ENCODE measurements around the gene PREB.

Gene PREB

GRCh38 chr2:27091746-27092695, 42.4 kb downstream of the PREB start:
- Histone ChIP-seq H3K36me3 (ENCODE audit: insufficient read depth, low read length) (no peaks in the 10 kb centered on the region), H3K4me1 (ENCODE audit: insufficient read depth, low read length) (peaks cover 18% of the 10 kb centered on the region), H3K27ac (ENCODE audit: low read depth, low read length) (no peak overlapping the region), H3K9ac (ENCODE audit: low read length) (no peak overlapping the region), H3K4me3 (ENCODE audit: low read depth in 1 of 2, low read length in 2 of 2) (no peak overlapping the region), H3K27me3 (ENCODE audit: control insufficient read depth in 1 of 2, insufficient read depth in 2 of 2, low read length in 2 of 2) (no peaks in the 10 kb centered on the region), H3K9me3 (ENCODE audit: low read length) (no peaks in the 10 kb centered on the region)

GRCh38 chr2:27089111-27089954, 45.1 kb downstream of the PREB start:
- H3K9ac ChIP-seq (ENCODE audit: low read length), result no peak overlapping the region
- H3K4me1 ChIP-seq (ENCODE audit: insufficient read depth, low read length), result peaks cover 24% of the 10 kb centered on the region
- no peak overlapping the region for H3K27ac ChIP-seq (ENCODE audit: low read depth, low read length)
- no peaks in the 10 kb centered on the region for H3K27me3 ChIP-seq (ENCODE audit: control insufficient read depth in 1 of 2, insufficient read depth in 2 of 2, low read length in 2 of 2)
- H3K36me3 ChIP-seq (ENCODE audit: insufficient read depth, low read length), result no peaks in the 10 kb centered on the region
- H3K9me3 ChIP-seq (ENCODE audit: low read length), result no peaks in the 10 kb centered on the region
- H3K4me3 ChIP-seq (ENCODE audit: low read depth in 1 of 2, low read length in 2 of 2), result no peak overlapping the region

GRCh38 chr2:27088634-27089033, 45.8 kb downstream of the PREB start:
- Histone ChIP-seq H3K4me3 (ENCODE audit: low read depth in 1 of 2, low read length in 2 of 2) (no peak overlapping the region), H3K4me1 (ENCODE audit: insufficient read depth, low read length) (peaks cover 30% of the 10 kb centered on the region), H3K9ac (ENCODE audit: low read length) (no peak overlapping the region), H3K27me3 (ENCODE audit: control insufficient read depth in 1 of 2, insufficient read depth in 2 of 2, low read length in 2 of 2) (no peaks in the 10 kb centered on the region), H3K27ac (ENCODE audit: low read depth, low read length) (no peak overlapping the region), H3K9me3 (ENCODE audit: low read length) (no peaks in the 10 kb centered on the region), H3K36me3 (ENCODE audit: insufficient read depth, low read length) (no peaks in the 10 kb centered on the region)

GRCh38 chr2:27087823-27088410, 46.5 kb downstream of the PREB start:
- no peak overlapping the region for H3K27ac ChIP-seq (ENCODE audit: low read depth, low read length)
- no peaks in the 10 kb centered on the region for H3K9me3 ChIP-seq (ENCODE audit: low read length)
- H3K9ac ChIP-seq (ENCODE audit: low read length), result no peak overlapping the region
- peaks cover 6% of the 10 kb centered on the region for H3K36me3 ChIP-seq (ENCODE audit: insufficient read depth, low read length)
- no peak overlapping the region for H3K4me3 ChIP-seq (ENCODE audit: low read depth in 1 of 2, low read length in 2 of 2)
- H3K4me1 ChIP-seq (ENCODE audit: insufficient read depth, low read length), result peaks cover 37% of the 10 kb centered on the region
- H3K27me3 ChIP-seq (ENCODE audit: control insufficient read depth in 1 of 2, insufficient read depth in 2 of 2, low read length in 2 of 2), result no peaks in the 10 kb centered on the region

GRCh38 chr2:27086724-27087593, 47.5 kb downstream of the PREB start, which contains the start of gene KHK:
KHK (plus strand) TSS chr2:27086772; CDS start chr2:27087260, 488 bp downstream.
- H3K4me1 ChIP-seq (ENCODE audit: insufficient read depth, low read length), result peaks cover 47% of the 10 kb centered on the region
- H3K9ac ChIP-seq (ENCODE audit: low read length), result no peak within 1 kb of the TSS
- H3K27me3 ChIP-seq (ENCODE audit: control insufficient read depth in 1 of 2, insufficient read depth in 2 of 2, low read length in 2 of 2), result no peaks in the 10 kb centered on the region

GRCh38 chr2:27086090-27086723, 48.2 kb downstream of the PREB start:
- H3K4me1 ChIP-seq (ENCODE audit: insufficient read depth, low read length), result peaks cover 54% of the 10 kb centered on the region
- H3K9ac ChIP-seq (ENCODE audit: low read length), result no peak overlapping the region
- no peaks in the 10 kb centered on the region for H3K9me3 ChIP-seq (ENCODE audit: low read length)
- H3K36me3 ChIP-seq (ENCODE audit: insufficient read depth, low read length), result peaks cover 17% of the 10 kb centered on the region
- H3K4me3 ChIP-seq (ENCODE audit: low read depth in 1 of 2, low read length in 2 of 2), result peak overlapping the region; percentile 24 to 64
- H3K27me3 ChIP-seq (ENCODE audit: control insufficient read depth in 1 of 2, insufficient read depth in 2 of 2, low read length in 2 of 2), result no peaks in the 10 kb centered on the region
- peak overlapping the region; percentile 79 for H3K27ac ChIP-seq (ENCODE audit: low read depth, low read length)

More at GRCh38 chr2:27086724-27087593, 47.5 kb downstream of the PREB start, which contains the start of gene KHK:
- H3K27ac ChIP-seq (ENCODE audit: low read depth, low read length), result peak within 1 kb of the TSS; percentile 79
- no peaks in the 10 kb centered on the region for H3K9me3 ChIP-seq (ENCODE audit: low read length)
- peaks cover 12% of the 10 kb centered on the region for H3K36me3 ChIP-seq (ENCODE audit: insufficient read depth, low read length)
- H3K4me3 ChIP-seq (ENCODE audit: low read depth in 1 of 2, low read length in 2 of 2), result peak within 1 kb of the TSS; percentile 58 to 91

- H3K36me3 ChIP-seq (ENCODE audit: insufficient read depth, low read length), result peaks cover 17% of the 10 kb centered on the region
- peaks cover 56% of the 10 kb centered on the region for H3K4me1 ChIP-seq (ENCODE audit: insufficient read depth, low read length)
- H3K27me3 ChIP-seq (ENCODE audit: control insufficient read depth in 1 of 2, insufficient read depth in 2 of 2, low read length in 2 of 2), result no peaks in the 10 kb centered on the region
- H3K9ac ChIP-seq (ENCODE audit: low read length), result peak overlapping the region; percentile 37
- peak overlapping the region; percentile 79 for H3K27ac ChIP-seq (ENCODE audit: low read depth, low read length)
- peak overlapping the region; percentile 24 to 64 for H3K4me3 ChIP-seq (ENCODE audit: low read depth in 1 of 2, low read length in 2 of 2)
- no peaks in the 10 kb centered on the region for H3K9me3 ChIP-seq (ENCODE audit: low read length)
Observed at GRCh38 chr2:27085673-27086089, 48.8 kb downstream of the PREB start.

- Histone ChIP-seq H3K27ac (ENCODE audit: low read depth, low read length) (peak overlapping the region; percentile 79), H3K9ac (ENCODE audit: low read length) (peak overlapping the region; percentile 37), H3K4me1 (ENCODE audit: insufficient read depth, low read length) (peaks cover 61% of the 10 kb centered on the region), H3K9me3 (ENCODE audit: low read length) (no peaks in the 10 kb centered on the region), H3K4me3 (ENCODE audit: low read depth in 1 of 2, low read length in 2 of 2) (peak overlapping the region; percentile 24 to 64), H3K27me3 (ENCODE audit: control insufficient read depth in 1 of 2, insufficient read depth in 2 of 2, low read length in 2 of 2) (no peaks in the 10 kb centered on the region), H3K36me3 (ENCODE audit: insufficient read depth, low read length) (peaks cover 17% of the 10 kb centered on the region)
Observed at GRCh38 chr2:27085062-27085672, 49.3 kb downstream of the PREB start.

GRCh38 chr2:27084297-27085061, 50.0 kb downstream of the PREB start:
- peak overlapping the region; percentile 37 for H3K9ac ChIP-seq (ENCODE audit: low read length)
- peak overlapping the region; percentile 79 for H3K27ac ChIP-seq (ENCODE audit: low read depth, low read length)
- H3K9me3 ChIP-seq (ENCODE audit: low read length), result no peaks in the 10 kb centered on the region
- H3K4me3 ChIP-seq (ENCODE audit: low read depth in 1 of 2, low read length in 2 of 2), result no peak overlapping the region
- peaks cover 17% of the 10 kb centered on the region for H3K36me3 ChIP-seq (ENCODE audit: insufficient read depth, low read length)
- H3K27me3 ChIP-seq (ENCODE audit: control insufficient read depth in 1 of 2, insufficient read depth in 2 of 2, low read length in 2 of 2), result no peaks in the 10 kb centered on the region
- H3K4me1 ChIP-seq (ENCODE audit: insufficient read depth, low read length), result peaks cover 64% of the 10 kb centered on the region

Data from muscle layer of colon (tissue), 2 donors.